ENCODE data around the gene HTRA2.

GRCh38 chr2:74524005-74524404 lies 5.7 kb upstream of the HTRA2 start:
- TF ChIP-seq, protein P1, sequence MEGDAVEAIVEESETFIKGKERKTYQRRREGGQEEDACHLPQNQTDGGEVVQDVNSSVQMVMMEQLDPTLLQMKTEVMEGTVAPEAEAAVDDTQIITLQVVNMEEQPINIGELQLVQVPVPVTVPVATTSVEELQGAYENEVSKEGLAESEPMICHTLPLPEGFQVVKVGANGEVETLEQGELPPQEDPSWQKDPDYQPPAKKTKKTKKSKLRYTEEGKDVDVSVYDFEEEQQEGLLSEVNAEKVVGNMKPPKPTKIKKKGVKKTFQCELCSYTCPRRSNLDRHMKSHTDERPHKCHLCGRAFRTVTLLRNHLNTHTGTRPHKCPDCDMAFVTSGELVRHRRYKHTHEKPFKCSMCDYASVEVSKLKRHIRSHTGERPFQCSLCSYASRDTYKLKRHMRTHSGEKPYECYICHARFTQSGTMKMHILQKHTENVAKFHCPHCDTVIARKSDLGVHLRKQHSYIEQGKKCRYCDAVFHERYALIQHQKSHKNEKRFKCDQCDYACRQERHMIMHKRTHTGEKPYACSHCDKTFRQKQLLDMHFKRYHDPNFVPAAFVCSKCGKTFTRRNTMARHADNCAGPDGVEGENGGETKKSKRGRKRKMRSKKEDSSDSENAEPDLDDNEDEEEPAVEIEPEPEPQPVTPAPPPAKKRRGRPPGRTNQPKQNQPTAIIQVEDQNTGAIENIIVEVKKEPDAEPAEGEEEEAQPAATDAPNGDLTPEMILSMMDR (IDR thresholded peaks at IDR 0.05): no peak
- no peak for TF ChIP-seq POLR2A (IDR thresholded peaks at IDR 0.05)
